CD1c-positive myeloid dendritic cell (primary cell): Measurements from ENCODE around the gene ZNF230.

ENCODE experiments used
- DNase-seq: peaks from one replicate; pipeline ENCODE4 v3.0.0-alpha.2; 2016; ENCODE audit errors: extremely low spot score

The ZNF230 gene

DNA sequence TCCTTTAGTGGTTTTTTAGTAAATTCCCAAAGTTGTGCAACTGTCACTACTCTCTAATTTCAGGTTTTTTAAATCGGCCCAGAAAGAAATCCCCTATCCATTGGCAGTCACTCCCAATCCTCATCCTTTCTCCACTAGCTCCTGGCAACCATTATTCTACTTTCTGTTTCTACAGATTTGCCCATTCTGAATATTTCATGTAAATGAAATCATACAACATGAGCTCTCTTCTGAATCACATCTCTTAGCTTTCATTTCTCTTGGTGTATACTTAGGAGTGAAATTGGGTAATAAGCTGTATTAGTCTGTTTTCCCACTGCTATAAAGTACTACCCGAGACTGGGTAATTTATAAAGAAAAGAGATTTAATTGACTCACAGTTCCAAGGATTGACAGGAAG, 39.4 kb downstream of the ZNF230 start:
- no peak for DNase-seq

DNA sequence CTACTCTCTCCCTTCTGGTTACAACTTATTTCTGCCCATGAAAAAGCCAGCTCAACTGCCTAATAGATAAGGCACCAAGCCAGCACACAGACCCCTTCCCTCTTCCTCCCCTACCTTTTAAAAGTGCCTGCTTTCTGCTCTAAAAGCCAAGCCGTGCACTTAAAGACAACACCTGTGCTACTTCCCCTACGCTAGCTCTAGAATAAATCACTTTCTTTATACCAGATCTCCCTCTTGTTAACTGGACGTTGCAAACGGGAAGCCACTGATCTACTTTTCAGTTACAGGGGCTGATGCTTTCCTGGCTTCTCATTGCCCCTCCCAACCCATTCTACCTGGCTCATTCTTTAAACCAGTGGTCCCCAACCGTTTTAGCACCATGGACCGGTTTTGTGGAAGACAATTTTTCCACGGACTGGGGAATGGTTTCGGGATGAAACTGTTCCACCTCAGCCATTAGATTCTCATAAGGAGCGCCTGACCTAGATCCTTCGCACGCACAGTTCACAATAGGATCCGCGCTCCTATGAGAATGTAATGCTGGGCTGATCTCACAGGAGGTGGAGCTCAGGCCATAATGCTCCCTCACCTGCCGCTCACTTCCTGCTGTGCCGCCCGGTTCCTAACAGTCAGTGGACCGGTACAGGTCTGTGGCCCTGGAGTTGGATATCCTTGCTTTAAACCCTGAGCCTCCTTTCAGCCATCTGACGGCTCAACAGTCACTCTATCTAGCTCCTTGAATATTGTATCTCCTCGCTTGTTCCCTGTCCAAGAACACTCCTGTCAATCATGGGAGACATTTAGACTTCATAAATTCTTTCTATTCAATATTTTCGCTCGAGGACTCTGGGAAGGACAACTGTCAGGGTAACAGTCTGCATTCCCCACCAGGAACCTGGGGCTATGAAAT, 48.2 kb downstream of the ZNF230 start:
- peak; percentile 9 for DNase-seq

DNA sequence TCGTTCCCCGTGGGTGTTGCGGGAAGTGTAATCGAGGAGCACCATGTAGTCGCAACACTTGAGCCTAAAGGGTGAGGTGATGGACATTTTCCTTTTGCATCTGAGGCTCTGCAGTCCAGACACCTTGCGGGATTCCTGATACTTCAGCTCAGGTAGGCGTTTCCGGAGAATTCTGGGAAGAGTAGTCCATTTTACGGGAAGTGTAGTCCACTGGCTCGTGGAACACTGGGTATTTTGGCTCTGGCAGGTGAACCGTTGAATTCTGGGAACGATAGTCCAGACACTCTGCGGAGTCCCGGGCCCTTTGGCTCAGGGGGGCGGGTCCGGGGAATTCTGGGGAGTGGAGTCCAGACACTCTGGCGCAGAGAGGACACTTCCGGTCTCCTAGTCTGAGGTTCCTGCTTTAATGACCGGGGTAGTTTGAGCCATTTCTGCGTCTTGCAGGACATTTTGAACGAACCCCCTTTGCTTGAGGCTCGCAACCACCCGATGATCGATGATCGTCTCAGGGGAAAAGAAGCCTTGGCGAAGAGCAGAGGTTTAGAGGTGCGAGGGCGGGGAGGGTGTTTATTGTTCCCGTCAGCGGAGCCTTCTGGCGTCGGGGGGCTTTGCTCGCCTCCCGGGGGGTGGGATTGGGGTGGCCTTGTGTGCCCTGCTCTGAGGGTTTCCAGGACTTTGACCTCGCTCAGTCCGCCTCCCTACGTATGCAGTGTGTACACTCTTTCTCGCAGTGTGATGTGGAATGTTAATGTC, 49.1 kb downstream of the ZNF230 start, which contains the start of gene ZNF223:
ZNF223 (plus strand) TSS at position 387 of the 753 bp plus-strand sequence. CDS start 3,141 bp downstream, outside the sequence.
- peak; percentile 91 for DNase-seq

DNA sequence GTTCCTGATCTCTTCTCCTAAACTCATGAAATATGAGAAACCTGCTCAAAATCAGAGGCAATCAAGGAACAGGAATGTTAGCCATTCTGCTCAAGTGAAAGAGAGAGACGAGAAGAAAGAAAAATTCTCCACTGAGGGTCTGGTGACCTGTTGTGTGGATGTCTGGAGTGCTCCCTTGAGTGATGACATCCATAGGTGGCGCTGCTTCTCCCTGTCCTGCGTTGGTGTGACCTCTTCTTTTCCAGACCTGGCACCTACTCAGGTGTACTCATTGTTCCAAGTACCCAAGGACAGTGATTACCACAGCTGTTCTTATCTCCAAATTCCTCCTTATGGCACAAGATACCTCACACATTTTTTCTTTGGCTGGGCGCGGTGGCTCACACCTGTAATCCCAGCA, 53.1 kb downstream of the ZNF230 start:
- no peak for DNase-seq

DNA sequence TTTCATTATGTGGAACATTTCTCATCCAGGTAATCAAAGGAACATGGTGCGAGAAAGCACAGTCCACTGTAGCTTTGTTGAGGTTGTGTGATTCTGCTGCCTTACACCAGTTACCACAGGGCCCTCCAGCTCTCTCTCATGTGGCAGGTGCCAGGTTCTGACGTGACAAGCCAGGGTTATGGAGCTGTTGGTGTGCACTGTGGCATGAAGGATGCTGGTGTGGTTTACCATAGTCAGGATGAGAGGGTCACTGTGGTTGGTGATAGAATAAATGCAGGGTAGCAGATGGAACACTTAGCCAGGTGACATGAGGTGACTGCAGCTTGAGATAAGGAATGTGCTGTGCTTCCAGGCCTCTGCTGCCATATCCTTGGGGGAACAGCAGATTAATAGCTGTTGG, 56.5 kb downstream of the ZNF230 start:
- DNase-seq: no peak

DNA sequence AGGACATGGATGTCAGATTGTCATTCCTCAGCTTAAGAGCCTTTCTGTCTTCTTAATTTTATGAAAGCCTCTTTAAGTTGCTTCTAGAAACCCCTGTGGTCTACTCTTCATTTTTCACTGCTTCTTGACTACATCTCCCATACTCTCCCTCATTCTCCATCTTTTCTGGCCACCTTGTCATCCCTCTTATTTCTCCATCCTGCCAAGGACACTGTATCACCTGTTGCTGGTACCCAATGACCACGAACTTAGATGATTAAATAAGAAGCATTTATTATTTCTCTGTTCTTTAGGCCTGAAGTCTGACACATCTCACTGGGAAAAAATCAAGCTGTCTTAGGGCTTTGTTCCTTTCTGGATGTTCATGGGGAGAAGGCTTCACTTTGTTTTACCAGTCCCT, 58.3 kb downstream of the ZNF230 start:
- DNase-seq: no peak
